ENCODE results near the gene C1QTNF4. TPM values are rescaled to one million over a fixed set of nuclear protein-coding genes. Genes with fewer than 3 reads are reported as not detected.

C1QTNF4 gene
- total and polyA plus RNA-seq, 8 donors, result 0.09 to 3.6 (median 0.50) TPM; not detected in 1

GRCh38 chr11:47553406-47553743 lies 40.8 kb downstream of the C1QTNF4 start:
- H3K4me1 ChIP-seq, result peaks cover 17 to 23% (median 21%) of the 10 kb centered on the region in 3 donors
- FAIRE-seq (no peak), DNase-seq (no peak), ATAC-seq (peak; percentile 35 to 49 (median 42))
- H3K27ac ChIP-seq, result peak overlapping the region; percentile 76 to 89 (median 80)
- 0 to 1% methylated on average over 9 of the region's 9 CpGs for WGBS, 2 donors
- peak in 1 of 4 donors; percentile 48 for TF ChIP-seq CTCF (IDR thresholded peaks at IDR 0.05)
- intact Hi-C loops (cut with DNase I), result no loop called here
- peak overlapping the region; percentile 63 to 99 (median 86) for H3K4me3 ChIP-seq
- H3K36me3 ChIP-seq, result no peaks in the 10 kb centered on the region
- no peaks in the 10 kb centered on the region for H3K27me3 ChIP-seq
- no peaks in the 10 kb centered on the region for H3K9me3 ChIP-seq

GRCh38 chr11:47552566-47553405 lies 41.4 kb downstream of the C1QTNF4 start, which contains the start of gene CELF1:
TSS of gene CELF1 (minus strand) at chr11:47553132. CDS start at chr11:47499523, 53,609 bp downstream.
- peak within 1 kb of the TSS; percentile 63 to 99 (median 86) for H3K4me3 ChIP-seq
- peak; percentile 87 to 98 (median 97) for TF ChIP-seq CTCF (IDR thresholded peaks at IDR 0.05)
- peak within 1 kb of the TSS; percentile 76 to 89 (median 80) for H3K27ac ChIP-seq
- ATAC-seq, result peak; percentile 97 to 98 (median 98)
- peaks cover 17 to 26% (median 23%) of the 10 kb centered on the region in 3 donors for H3K4me1 ChIP-seq
- FAIRE-seq, result no peak
- intact Hi-C loops (cut with DNase I), result no loop called here
- H3K9me3 ChIP-seq, result no peaks in the 10 kb centered on the region
- peak; percentile 90 to 95 (median 91) for DNase-seq
- H3K27me3 ChIP-seq, result no peaks in the 10 kb centered on the region
- WGBS, 2 donors, result 0 to 1% methylated on average over 58 to 89 of the region's 89 CpGs
- H3K36me3 ChIP-seq, result no peaks in the 10 kb centered on the region

- FAIRE-seq (no peak), ATAC-seq (peak in 3 of 4 donors; percentile 15 to 31 (median 24)), DNase-seq (peak in 3 of 6 donors; percentile 17 to 66 (median 39))
- Histone ChIP-seq H3K9me3 (no peaks in the 10 kb centered on the region), H3K27ac (peak overlapping the region; percentile 76 to 89 (median 80)), H3K4me3 (peak overlapping the region; percentile 63 to 99 (median 86)), H3K4me1 (peaks cover 17 to 30% (median 23%) of the 10 kb centered on the region in 3 donors), H3K36me3 (no peaks in the 10 kb centered on the region), H3K27me3 (no peaks in the 10 kb centered on the region)
- TF ChIP-seq CTCF (IDR thresholded peaks at IDR 0.05), result no peak
- WGBS, 2 donors, result 1 to 2% methylated on average over 22 of the region's 22 CpGs
- intact Hi-C loops (cut with DNase I), result no loop called here
Observed at GRCh38 chr11:47552056-47552565, 42.1 kb downstream of the C1QTNF4 start.

GRCh38 chr11:47551086-47551485 lies 43.1 kb downstream of the C1QTNF4 start:
- Histone ChIP-seq H3K4me3 (peak overlapping the region in 2 of 4 donors; percentile 63 to 99), H3K27ac (peak overlapping the region in 2 of 4 donors; percentile 7 to 84), H3K4me1 (peaks cover 17 to 30% (median 23%) of the 10 kb centered on the region in 3 donors), H3K36me3 (no peaks in the 10 kb centered on the region), H3K27me3 (no peaks in the 10 kb centered on the region), H3K9me3 (no peaks in the 10 kb centered on the region)
- FAIRE-seq (no peak), DNase-seq (no peak), ATAC-seq (no peak)
- intact Hi-C loops (cut with DNase I), result no loop called here
- no peak for TF ChIP-seq CTCF (IDR thresholded peaks at IDR 0.05)
